ENCODE measurements around the gene SUGCT. TPM values are rescaled to one million over a fixed set of nuclear protein-coding genes. Genes with fewer than 3 reads are reported as not detected.

The SUGCT gene
- total RNA-seq, 6 donors from 2014 or later, result 1.4 to 3.1 (median 1.7) TPM; not detected in 1

- no peaks in the 10 kb centered on the region for H3K9me3 ChIP-seq
- WGBS, 2 donors, result 86 to 89% methylated on average over 4 of the region's 4 CpGs
- no peak for TF ChIP-seq POLR2AphosphoS5 (IDR thresholded peaks at IDR 0.05)
- TF ChIP-seq POLR2A (IDR thresholded peaks at IDR 0.05), result no peak
- no peak for TF ChIP-seq EP300 (IDR thresholded peaks at IDR 0.05)
- no peak for TF ChIP-seq CTCF (IDR thresholded peaks at IDR 0.05)
Observed at GRCh38 chr7:40509287-40509996, 374.6 kb downstream of the SUGCT start.

GRCh38 chr7:40516376-40516775, 381.6 kb downstream of the SUGCT start:
- DNase-seq (no peak), ATAC-seq (ENCODE audit: low FRiP score in 2 of 2) (no peak)
- no peaks in the 10 kb centered on the region for H3K36me3 ChIP-seq
- no peaks in the 10 kb centered on the region for H3K4me1 ChIP-seq
- no peaks in the 10 kb centered on the region for H3K27me3 ChIP-seq
- H3K9me3 ChIP-seq, result no peaks in the 10 kb centered on the region
- no peak overlapping the region for H3K4me3 ChIP-seq
- WGBS, 2 donors, result 56 to 63% methylated on average over 1 of the region's 1 CpG
- no peak overlapping the region for H3K27ac ChIP-seq
- TF ChIP-seq CTCF (IDR thresholded peaks at IDR 0.05) (no peak), POLR2AphosphoS5 (IDR thresholded peaks at IDR 0.05) (no peak), POLR2A (IDR thresholded peaks at IDR 0.05) (no peak), EP300 (IDR thresholded peaks at IDR 0.05) (no peak)

More at GRCh38 chr7:40509287-40509996, 374.6 kb downstream of the SUGCT start:
- Histone ChIP-seq H3K36me3 (no peaks in the 10 kb centered on the region), H3K27ac (no peak overlapping the region), H3K27me3 (no peaks in the 10 kb centered on the region), H3K4me3 (no peak overlapping the region), H3K4me1 (no peaks in the 10 kb centered on the region)
- no peak for DNase-seq
- no peak for ATAC-seq (ENCODE audit: low FRiP score in 2 of 2)

GRCh38 chr7:40519009-40519408, 384.2 kb downstream of the SUGCT start:
- DNase-seq, result no peak
- 91 to 97% methylated on average over 3 of the region's 3 CpGs for WGBS, 2 donors
- Histone ChIP-seq H3K27me3 (no peaks in the 10 kb centered on the region), H3K4me3 (no peak overlapping the region), H3K4me1 (no peaks in the 10 kb centered on the region), H3K36me3 (no peaks in the 10 kb centered on the region), H3K9me3 (no peaks in the 10 kb centered on the region), H3K27ac (no peak overlapping the region)
- ATAC-seq (ENCODE audit: low FRiP score in 2 of 2), result no peak
- TF ChIP-seq POLR2A (IDR thresholded peaks at IDR 0.05) (no peak), EP300 (IDR thresholded peaks at IDR 0.05) (no peak), CTCF (IDR thresholded peaks at IDR 0.05) (no peak), POLR2AphosphoS5 (IDR thresholded peaks at IDR 0.05) (no peak)

GRCh38 chr7:40520986-40521738, 386.4 kb downstream of the SUGCT start:
- Histone ChIP-seq H3K4me1 (no peaks in the 10 kb centered on the region), H3K27me3 (no peaks in the 10 kb centered on the region), H3K27ac (no peak overlapping the region), H3K4me3 (no peak overlapping the region), H3K9me3 (no peaks in the 10 kb centered on the region), H3K36me3 (no peaks in the 10 kb centered on the region)
- TF ChIP-seq POLR2A (IDR thresholded peaks at IDR 0.05), result no peak
- TF ChIP-seq EP300 (IDR thresholded peaks at IDR 0.05), result no peak
- no peak for TF ChIP-seq POLR2AphosphoS5 (IDR thresholded peaks at IDR 0.05)
- TF ChIP-seq CTCF (IDR thresholded peaks at IDR 0.05), result no peak
- 66 to 69% methylated on average over 7 of the region's 7 CpGs for whole genome bisulfite sequencing, 2 donors
- no peak for ATAC-seq (ENCODE audit: low FRiP score in 2 of 2)
- DNase-seq, result no peak
